Liver (tissue), 3 donors: Measurements from ENCODE around the gene BTBD17.

ENCODE experiments used
- FOXA1 ChIP-seq: IDR thresholded peaks from 2 replicates; pipeline ENCODE4 v1.6.1; 2016; ENCODE audit warnings: antibody characterized with exemption
- GABPA ChIP-seq, 2 donors: IDR thresholded peaks in 1 of 2; conservative IDR thresholded peaks in 1 of 2; 2 replicates each; pipeline ENCODE4 v1.6.1; 2016; ENCODE audit warnings: antibody characterized with exemption in 2 of 2, mild to moderate bottlenecking in 1 of 2, moderate library complexity in 1 of 2
- JUND ChIP-seq, 2 donors: IDR thresholded peaks; 2 replicates each; pipeline ENCODE4 v1.6.1; 2016; ENCODE audit warnings: antibody characterized with exemption in 2 of 2
- MAX ChIP-seq: IDR thresholded peaks from 2 replicates; pipeline ENCODE4 v1.6.1; 2016; ENCODE audit warnings: antibody characterized with exemption
- NR2F2 ChIP-seq: IDR thresholded peaks from 2 replicates; pipeline ENCODE4 v1.6.1; 2016; ENCODE audit warnings: antibody characterized with exemption
- RAD21 ChIP-seq, 2 donors: IDR thresholded peaks; 2 replicates each; pipeline ENCODE4 v1.6.1; 2016; ENCODE audit warnings: antibody characterized with exemption in 2 of 2, mild to moderate bottlenecking in 2 of 2
- SP1 ChIP-seq: IDR thresholded peaks from 2 replicates; pipeline ENCODE4 v1.6.1; 2018; ENCODE audit warnings: antibody characterized with exemption, mild to moderate bottlenecking
- TAF1 ChIP-seq: conservative IDR thresholded peaks from 2 replicates; pipeline ENCODE4 v1.6.1; 2016; ENCODE audit warnings: antibody characterized with exemption, mild to moderate bottlenecking
- YY1 ChIP-seq: IDR thresholded peaks from 2 replicates; pipeline ENCODE4 v1.6.1; 2016; ENCODE audit warnings: antibody characterized with exemption, mild to moderate bottlenecking
- TF ChIP-seq, protein P1 (sequence below): fragments of 150-350 bp; IDR thresholded peaks from 2 replicates; pipeline ENCODE4 v1.5.1; 2017; ENCODE audit warnings: improper control_type of control experiment, low read depth, low read length; ENCODE audit not compliant: missing input control
- TF ChIP-seq, protein P2 (sequence below): IDR thresholded peaks from 2 replicates; pipeline ENCODE4 v1.6.1; 2016; ENCODE audit warnings: antibody characterized with exemption
- TF ChIP-seq, protein P3 (sequence below): IDR thresholded peaks from 2 replicates; pipeline ENCODE4 v1.6.1; 2016; ENCODE audit warnings: antibody characterized with exemption, mild to moderate bottlenecking
- TF ChIP-seq, protein P4 (sequence below): IDR thresholded peaks from 2 replicates; pipeline ENCODE4 v1.6.1; 2016; ENCODE audit warnings: antibody characterized with exemption
- donor health status: healthy.
- donor health status: healthy.

GRCh38 chr17:74349120-74349519, 12.5 kb downstream of the BTBD17 start:
- no peak for TF ChIP-seq RAD21 (IDR thresholded peaks at IDR 0.05)
- TF ChIP-seq, protein P1, sequence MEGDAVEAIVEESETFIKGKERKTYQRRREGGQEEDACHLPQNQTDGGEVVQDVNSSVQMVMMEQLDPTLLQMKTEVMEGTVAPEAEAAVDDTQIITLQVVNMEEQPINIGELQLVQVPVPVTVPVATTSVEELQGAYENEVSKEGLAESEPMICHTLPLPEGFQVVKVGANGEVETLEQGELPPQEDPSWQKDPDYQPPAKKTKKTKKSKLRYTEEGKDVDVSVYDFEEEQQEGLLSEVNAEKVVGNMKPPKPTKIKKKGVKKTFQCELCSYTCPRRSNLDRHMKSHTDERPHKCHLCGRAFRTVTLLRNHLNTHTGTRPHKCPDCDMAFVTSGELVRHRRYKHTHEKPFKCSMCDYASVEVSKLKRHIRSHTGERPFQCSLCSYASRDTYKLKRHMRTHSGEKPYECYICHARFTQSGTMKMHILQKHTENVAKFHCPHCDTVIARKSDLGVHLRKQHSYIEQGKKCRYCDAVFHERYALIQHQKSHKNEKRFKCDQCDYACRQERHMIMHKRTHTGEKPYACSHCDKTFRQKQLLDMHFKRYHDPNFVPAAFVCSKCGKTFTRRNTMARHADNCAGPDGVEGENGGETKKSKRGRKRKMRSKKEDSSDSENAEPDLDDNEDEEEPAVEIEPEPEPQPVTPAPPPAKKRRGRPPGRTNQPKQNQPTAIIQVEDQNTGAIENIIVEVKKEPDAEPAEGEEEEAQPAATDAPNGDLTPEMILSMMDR, result no peak
- TF ChIP-seq JUND (IDR thresholded peaks at IDR 0.05), result no peak
- no peak for TF ChIP-seq MAX
- no peak for TF ChIP-seq GABPA (IDR thresholded peaks at IDR 0.05 in 1 of 2, conservative IDR thresholded peaks at IDR 0.05 in 1 of 2)
- TF ChIP-seq, protein P2, sequence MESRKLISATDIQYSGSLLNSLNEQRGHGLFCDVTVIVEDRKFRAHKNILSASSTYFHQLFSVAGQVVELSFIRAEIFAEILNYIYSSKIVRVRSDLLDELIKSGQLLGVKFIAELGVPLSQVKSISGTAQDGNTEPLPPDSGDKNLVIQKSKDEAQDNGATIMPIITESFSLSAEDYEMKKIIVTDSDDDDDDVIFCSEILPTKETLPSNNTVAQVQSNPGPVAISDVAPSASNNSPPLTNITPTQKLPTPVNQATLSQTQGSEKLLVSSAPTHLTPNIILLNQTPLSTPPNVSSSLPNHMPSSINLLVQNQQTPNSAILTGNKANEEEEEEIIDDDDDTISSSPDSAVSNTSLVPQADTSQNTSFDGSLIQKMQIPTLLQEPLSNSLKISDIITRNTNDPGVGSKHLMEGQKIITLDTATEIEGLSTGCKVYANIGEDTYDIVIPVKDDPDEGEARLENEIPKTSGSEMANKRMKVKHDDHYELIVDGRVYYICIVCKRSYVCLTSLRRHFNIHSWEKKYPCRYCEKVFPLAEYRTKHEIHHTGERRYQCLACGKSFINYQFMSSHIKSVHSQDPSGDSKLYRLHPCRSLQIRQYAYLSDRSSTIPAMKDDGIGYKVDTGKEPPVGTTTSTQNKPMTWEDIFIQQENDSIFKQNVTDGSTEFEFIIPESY, result no peak
- TF ChIP-seq TAF1, result no peak
- TF ChIP-seq YY1, result no peak
- TF ChIP-seq, protein P3, sequence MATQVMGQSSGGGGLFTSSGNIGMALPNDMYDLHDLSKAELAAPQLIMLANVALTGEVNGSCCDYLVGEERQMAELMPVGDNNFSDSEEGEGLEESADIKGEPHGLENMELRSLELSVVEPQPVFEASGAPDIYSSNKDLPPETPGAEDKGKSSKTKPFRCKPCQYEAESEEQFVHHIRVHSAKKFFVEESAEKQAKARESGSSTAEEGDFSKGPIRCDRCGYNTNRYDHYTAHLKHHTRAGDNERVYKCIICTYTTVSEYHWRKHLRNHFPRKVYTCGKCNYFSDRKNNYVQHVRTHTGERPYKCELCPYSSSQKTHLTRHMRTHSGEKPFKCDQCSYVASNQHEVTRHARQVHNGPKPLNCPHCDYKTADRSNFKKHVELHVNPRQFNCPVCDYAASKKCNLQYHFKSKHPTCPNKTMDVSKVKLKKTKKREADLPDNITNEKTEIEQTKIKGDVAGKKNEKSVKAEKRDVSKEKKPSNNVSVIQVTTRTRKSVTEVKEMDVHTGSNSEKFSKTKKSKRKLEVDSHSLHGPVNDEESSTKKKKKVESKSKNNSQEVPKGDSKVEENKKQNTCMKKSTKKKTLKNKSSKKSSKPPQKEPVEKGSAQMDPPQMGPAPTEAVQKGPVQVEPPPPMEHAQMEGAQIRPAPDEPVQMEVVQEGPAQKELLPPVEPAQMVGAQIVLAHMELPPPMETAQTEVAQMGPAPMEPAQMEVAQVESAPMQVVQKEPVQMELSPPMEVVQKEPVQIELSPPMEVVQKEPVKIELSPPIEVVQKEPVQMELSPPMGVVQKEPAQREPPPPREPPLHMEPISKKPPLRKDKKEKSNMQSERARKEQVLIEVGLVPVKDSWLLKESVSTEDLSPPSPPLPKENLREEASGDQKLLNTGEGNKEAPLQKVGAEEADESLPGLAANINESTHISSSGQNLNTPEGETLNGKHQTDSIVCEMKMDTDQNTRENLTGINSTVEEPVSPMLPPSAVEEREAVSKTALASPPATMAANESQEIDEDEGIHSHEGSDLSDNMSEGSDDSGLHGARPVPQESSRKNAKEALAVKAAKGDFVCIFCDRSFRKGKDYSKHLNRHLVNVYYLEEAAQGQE, result no peak
- TF ChIP-seq FOXA1, result no peak
- no peak for TF ChIP-seq SP1
- TF ChIP-seq, protein P4, sequence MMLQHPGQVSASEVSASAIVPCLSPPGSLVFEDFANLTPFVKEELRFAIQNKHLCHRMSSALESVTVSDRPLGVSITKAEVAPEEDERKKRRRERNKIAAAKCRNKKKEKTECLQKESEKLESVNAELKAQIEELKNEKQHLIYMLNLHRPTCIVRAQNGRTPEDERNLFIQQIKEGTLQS, result no peak
- TF ChIP-seq NR2F2, result no peak
